ENCODE data around the gene SV2B.

SV2B gene

GRCh38 chr15:91192285-91192684 is 92.2 kb downstream of the SV2B start:
- no peak for DNase-seq (ENCODE audit: low read depth in 3 of 3)

- DNase-seq (ENCODE audit: low read depth in 3 of 3): no peak
These were observed 92.8 kb downstream of the SV2B start for GRCh38 chr15:91192690-91193377.

- DNase-seq (ENCODE audit: low read depth in 3 of 3): no peak
These were observed 93.3 kb downstream of the SV2B start for GRCh38 chr15:91193378-91193720.

GRCh38 chr15:91196127-91196526 is 96.1 kb downstream of the SV2B start:
- DNase-seq (ENCODE audit: low read depth in 3 of 3): no peak

- no peak for DNase-seq (ENCODE audit: low read depth in 3 of 3)
These were observed 96.7 kb downstream of the SV2B start for GRCh38 chr15:91196768-91197167.

- no peak for DNase-seq (ENCODE audit: low read depth in 3 of 3)
These were observed 99.5 kb downstream of the SV2B start for GRCh38 chr15:91199511-91199910.

GRCh38 chr15:91200101-91200754 is 100.2 kb downstream of the SV2B start:
- DNase-seq (ENCODE audit: low read depth in 3 of 3): no peak

GRCh38 chr15:91202510-91203102 is 102.5 kb downstream of the SV2B start:
- no peak for DNase-seq (ENCODE audit: low read depth in 3 of 3)

- no peak for DNase-seq (ENCODE audit: low read depth in 3 of 3)
These were observed 103.7 kb downstream of the SV2B start for GRCh38 chr15:91203619-91204203.

GRCh38 chr15:91208371-91208770 is 108.3 kb downstream of the SV2B start:
- no peak for DNase-seq (ENCODE audit: low read depth in 3 of 3)

GRCh38 chr15:91209318-91209717 is 109.3 kb downstream of the SV2B start:
- DNase-seq (ENCODE audit: low read depth in 3 of 3): no peak

- no peak for DNase-seq (ENCODE audit: low read depth in 3 of 3)
These were observed 109.7 kb downstream of the SV2B start for GRCh38 chr15:91209726-91210125.

- no peak for DNase-seq (ENCODE audit: low read depth in 3 of 3)
These were observed 114.9 kb downstream of the SV2B start for GRCh38 chr15:91214675-91215590.

GRCh38 chr15:91216000-91216399 is 115.9 kb downstream of the SV2B start:
- DNase-seq (ENCODE audit: low read depth in 3 of 3): no peak

GRCh38 chr15:91219206-91219605 is 119.1 kb downstream of the SV2B start:
- no peak for DNase-seq (ENCODE audit: low read depth in 3 of 3)

- no peak for DNase-seq (ENCODE audit: low read depth in 3 of 3)
These were observed 122.0 kb downstream of the SV2B start for GRCh38 chr15:91222052-91222451.

GRCh38 chr15:91223863-91224262 is 123.8 kb downstream of the SV2B start:
- DNase-seq (ENCODE audit: low read depth in 3 of 3): no peak

- DNase-seq (ENCODE audit: low read depth in 3 of 3): no peak
These were observed 124.8 kb downstream of the SV2B start for GRCh38 chr15:91224755-91225380.

GRCh38 chr15:91225741-91226140 is 125.7 kb downstream of the SV2B start:
- no peak for DNase-seq (ENCODE audit: low read depth in 3 of 3)

GRCh38 chr15:91227117-91227516 is 127.1 kb downstream of the SV2B start:
- no peak for DNase-seq (ENCODE audit: low read depth in 3 of 3)

GRCh38 chr15:91227766-91228165 is 127.7 kb downstream of the SV2B start:
- no peak for DNase-seq (ENCODE audit: low read depth in 3 of 3)

Measured in stimulated activated CD4-positive, alpha-beta T cell treated with anti-CD3 and anti-CD28 coated beads, TNF-alpha, amount 100 ng/mL, for 48 hours (primary cell).